ENCODE data around the gene ADIPOR2. TPM values are rescaled to one million over a fixed set of nuclear protein-coding genes. Genes with fewer than 3 reads are reported as not detected.

The ADIPOR2 gene
- total and polyA plus RNA-seq, 2 of the 4 experiments (the other 2 are of a cell fraction) = 20.0 to 24.9 TPM

DNA sequence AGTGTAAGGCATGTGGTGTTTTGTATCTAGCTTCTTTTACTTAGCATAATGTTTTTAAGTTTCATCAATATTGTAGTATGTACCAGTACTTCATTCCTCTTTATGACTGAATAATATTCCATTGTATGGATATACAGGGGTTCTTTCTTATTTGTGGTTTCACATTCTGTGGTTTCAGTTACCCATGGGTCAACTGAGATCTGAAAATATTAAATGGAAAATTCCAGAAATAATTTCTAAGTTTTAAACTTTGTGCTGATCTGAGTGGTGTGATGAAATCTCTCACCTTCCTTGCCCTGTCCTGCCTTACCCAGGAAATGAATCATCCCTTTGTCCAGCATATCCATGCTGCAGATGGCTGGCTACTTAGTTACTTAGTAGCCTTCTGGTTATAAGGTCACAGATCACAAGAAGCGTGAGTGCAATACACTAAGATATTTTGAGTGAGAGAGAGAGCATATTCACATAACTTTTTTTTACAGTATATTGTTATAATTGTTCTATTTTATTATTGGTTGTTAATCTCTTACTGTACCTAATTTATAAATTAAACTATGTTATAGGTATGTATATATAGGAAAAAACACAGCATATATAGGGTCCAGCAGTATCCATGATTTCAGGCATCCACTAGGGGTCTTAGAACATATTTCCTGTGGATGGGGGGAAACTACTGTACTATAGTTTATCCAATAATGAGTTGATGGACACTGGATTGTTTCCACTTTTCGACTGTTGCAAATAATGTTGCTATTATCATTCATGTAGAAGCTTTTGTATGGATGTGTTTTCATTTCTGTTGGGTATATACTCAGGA lies 69.9 kb downstream of the ADIPOR2 start:
- dilution Hi-C loops (cut with HindIII; ENCODE audit: low sequenced_read_pairs, unreplicated experiment) = no loop called here
- Histone ChIP-seq H2AK9ac (replicated peaks; ENCODE audit: low read depth, low read length, poor library complexity) (no peak overlapping the region), H3K4ac (ENCODE audit: low read depth, low read length) (no peak overlapping the region), H2AFZ (replicated peaks; ENCODE audit: low read length, poor library complexity) (no peak overlapping the region), H4K91ac (ENCODE audit: insufficient read depth, low read depth, low read length) (no peak overlapping the region), H3K27me3 (ENCODE audit: control insufficient read depth, insufficient read depth, low read length) (no peaks in the 10 kb centered on the region), H3K36me3 (ENCODE audit: control insufficient read depth, insufficient read depth, low read length) (peaks cover 5% of the 10 kb centered on the region; the same call in 1 of the 2 replicates), H4K5ac (ENCODE audit: low read depth, low read length) (no peak overlapping the region), H3K18ac (ENCODE audit: low read depth, low read length) (no peak overlapping the region), H3K79me1 (ENCODE audit: low read depth in 1 of 2, low read length in 2 of 2) (peaks cover 18 to 38% of the 10 kb centered on the region in 2 experiments), H2BK5ac (ENCODE audit: low read depth, low read length, poor library complexity, severe bottlenecking) (no peak overlapping the region), H3K9ac (ENCODE audit: low read depth, low read length) (no peak overlapping the region), H2BK15ac (ENCODE audit: low read depth, low read length) (no peak overlapping the region), H3K23ac (ENCODE audit: low read depth, low read length) (no peak overlapping the region), H2BK20ac (ENCODE audit: low read depth, low read length) (no peak overlapping the region), H3K4me2 (ENCODE audit: low read depth, low read length) (no peak overlapping the region), H3K9me1 (ENCODE audit: insufficient read depth, low read length) (peaks cover 9% of the 10 kb centered on the region), H2BK120ac (ENCODE audit: low read depth, low read length) (no peak overlapping the region), H2AK5ac (ENCODE audit: low read depth, low read length) (no peak overlapping the region), H3K4me1 (ENCODE audit: control insufficient read depth, insufficient read depth, low read length) (peaks cover 2% of the 10 kb centered on the region), H3K56ac (ENCODE audit: extremely low read depth, insufficient read depth, low read length) (no peak overlapping the region), H3K27ac (ENCODE audit: insufficient read depth, low read length) (no peak overlapping the region), H3K4me3 (ENCODE audit: insufficient read depth, low read depth, low read length) (no peak overlapping the region), H4K20me1 (ENCODE audit: insufficient read depth, low read length) (no peaks in the 10 kb centered on the region), H3K14ac (replicated peaks; ENCODE audit: low read depth, low read length) (0 out of 2 replicates have a peak overlapping the region, but pooled peaks have one; percentile 12), H3K9me3 (ENCODE audit: control insufficient read depth, insufficient read depth, low read length) (no peaks in the 10 kb centered on the region), H4K8ac (ENCODE audit: low read depth in 2 of 2, low read length in 2 of 2) (no peak overlapping the region; a peak in 1 of 4 replicates)
- DNase-seq (peak; percentile 65), ATAC-seq (ENCODE audit: low read depth) (peak; percentile 60)
- TF ChIP-seq MAZ (IDR thresholded peaks at IDR 0.05; ENCODE audit: borderline replicate concordance, low read depth, low read length) (no peak), CEBPB (IDR thresholded peaks at IDR 0.05; ENCODE audit: low read depth, low read length) (peak; percentile 51; the same call in 1 of the 2 replicates), SMC3 (IDR thresholded peaks at IDR 0.05; ENCODE audit: low read depth, low read length) (no peak)
- in situ Hi-C loops (cut with MboI; ENCODE audit: low sequenced_read_pairs) = no loop called here
- POLR2A ChIA-PET (ENCODE audit: unreplicated experiment) = no interaction called here
- intact Hi-C loops (cut with micrococcal nuclease) = no loop called here
- BruUV-seq (replicated peaks) = no TSS peak
- no CpG with 5 or more reads among the region's 2 CpGs for WGBS, 2 experiments (ENCODE audit: extremely low coverage in 2 of 2, insufficient read length in 1 of 2)
- CTCF ChIA-PET = no interaction called here
